Measurements from ENCODE around the gene ZBTB16. TPM values are rescaled to one million over a fixed set of nuclear protein-coding genes. Genes with fewer than 3 reads are reported as not detected.

Gene ZBTB16
- total RNA-seq, 1 donor from 2014 or later, result 17.7 TPM

GRCh38 chr11:114040706-114041211 lies 18.8 kb upstream of the ZBTB16 start:
- Histone ChIP-seq H3K4me3 (no peak overlapping the region), H3K27ac (no peak overlapping the region), H3F3A (ENCODE audit: low read depth) (peaks cover 3% of the 10 kb centered on the region), H4K20me1 (ENCODE audit: low read depth) (no peaks in the 10 kb centered on the region), H2AFZ (replicated peaks) (no peak overlapping the region), H3K4me2 (no peak overlapping the region), H3K9ac (no peak overlapping the region), H3K36me3 (no peaks in the 10 kb centered on the region), H3K9me3 (ENCODE audit: low read depth) (no peaks in the 10 kb centered on the region), H3K79me2 (ENCODE audit: low read depth) (no peaks in the 10 kb centered on the region), H3K27me3 (no peaks in the 10 kb centered on the region), H3K4me1 (peaks cover 7% of the 10 kb centered on the region)
- no peak for DNase-seq (ENCODE audit: low spot score)
- H3K9me3 Mint-ChIP-seq, result peaks cover 2% of the 10 kb centered on the region
- H3K27ac Mint-ChIP-seq, result peak overlapping the region; percentile 47
- peaks cover 21% of the 10 kb centered on the region for H3K27me3 Mint-ChIP-seq (ENCODE audit: insufficient read depth, low read depth)
- no peaks in the 10 kb centered on the region for H3K36me3 Mint-ChIP-seq
- TF ChIP-seq EZH2 (IDR thresholded peaks at IDR 0.05) (no peak), EZH2phosphoT487 (IDR thresholded peaks at IDR 0.05) (no peak)
- TF ChIP-seq, protein P1, sequence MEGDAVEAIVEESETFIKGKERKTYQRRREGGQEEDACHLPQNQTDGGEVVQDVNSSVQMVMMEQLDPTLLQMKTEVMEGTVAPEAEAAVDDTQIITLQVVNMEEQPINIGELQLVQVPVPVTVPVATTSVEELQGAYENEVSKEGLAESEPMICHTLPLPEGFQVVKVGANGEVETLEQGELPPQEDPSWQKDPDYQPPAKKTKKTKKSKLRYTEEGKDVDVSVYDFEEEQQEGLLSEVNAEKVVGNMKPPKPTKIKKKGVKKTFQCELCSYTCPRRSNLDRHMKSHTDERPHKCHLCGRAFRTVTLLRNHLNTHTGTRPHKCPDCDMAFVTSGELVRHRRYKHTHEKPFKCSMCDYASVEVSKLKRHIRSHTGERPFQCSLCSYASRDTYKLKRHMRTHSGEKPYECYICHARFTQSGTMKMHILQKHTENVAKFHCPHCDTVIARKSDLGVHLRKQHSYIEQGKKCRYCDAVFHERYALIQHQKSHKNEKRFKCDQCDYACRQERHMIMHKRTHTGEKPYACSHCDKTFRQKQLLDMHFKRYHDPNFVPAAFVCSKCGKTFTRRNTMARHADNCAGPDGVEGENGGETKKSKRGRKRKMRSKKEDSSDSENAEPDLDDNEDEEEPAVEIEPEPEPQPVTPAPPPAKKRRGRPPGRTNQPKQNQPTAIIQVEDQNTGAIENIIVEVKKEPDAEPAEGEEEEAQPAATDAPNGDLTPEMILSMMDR (IDR thresholded peaks at IDR 0.05), result no peak
- no peak overlapping the region for H3K4me3 Mint-ChIP-seq
- H3K4me1 Mint-ChIP-seq, result peaks cover 35% of the 10 kb centered on the region

- Mint-ChIP-seq H3K4me3 (no peak overlapping the region), H3K4me1 (peaks cover 29% of the 10 kb centered on the region), H3K27ac (no peak overlapping the region), H3K9me3 (peaks cover 2% of the 10 kb centered on the region), H3K36me3 (no peaks in the 10 kb centered on the region), H3K27me3 (ENCODE audit: insufficient read depth, low read depth) (peaks cover 19% of the 10 kb centered on the region)
- H3K9ac ChIP-seq, result no peak overlapping the region
- no peaks in the 10 kb centered on the region for H3K9me3 ChIP-seq (ENCODE audit: low read depth)
- H4K20me1 ChIP-seq (ENCODE audit: low read depth), result no peaks in the 10 kb centered on the region
- TF ChIP-seq EZH2phosphoT487 (IDR thresholded peaks at IDR 0.05) (no peak), EZH2 (IDR thresholded peaks at IDR 0.05) (no peak)
- TF ChIP-seq, protein P1 (IDR thresholded peaks at IDR 0.05), result no peak
- no peak overlapping the region for H2AFZ ChIP-seq (replicated peaks)
- H3K27me3 ChIP-seq, result no peaks in the 10 kb centered on the region
- DNase-seq (ENCODE audit: low spot score), result no peak
- H3F3A ChIP-seq (ENCODE audit: low read depth), result no peaks in the 10 kb centered on the region
- no peak overlapping the region for H3K4me2 ChIP-seq
- H3K4me3 ChIP-seq, result no peak overlapping the region
- H3K27ac ChIP-seq, result no peak overlapping the region
- no peaks in the 10 kb centered on the region for H3K79me2 ChIP-seq (ENCODE audit: low read depth)
- H3K4me1 ChIP-seq, result no peaks in the 10 kb centered on the region
- no peaks in the 10 kb centered on the region for H3K36me3 ChIP-seq
Observed at GRCh38 chr11:114042234-114042633, 17.3 kb upstream of the ZBTB16 start.

DNA sequence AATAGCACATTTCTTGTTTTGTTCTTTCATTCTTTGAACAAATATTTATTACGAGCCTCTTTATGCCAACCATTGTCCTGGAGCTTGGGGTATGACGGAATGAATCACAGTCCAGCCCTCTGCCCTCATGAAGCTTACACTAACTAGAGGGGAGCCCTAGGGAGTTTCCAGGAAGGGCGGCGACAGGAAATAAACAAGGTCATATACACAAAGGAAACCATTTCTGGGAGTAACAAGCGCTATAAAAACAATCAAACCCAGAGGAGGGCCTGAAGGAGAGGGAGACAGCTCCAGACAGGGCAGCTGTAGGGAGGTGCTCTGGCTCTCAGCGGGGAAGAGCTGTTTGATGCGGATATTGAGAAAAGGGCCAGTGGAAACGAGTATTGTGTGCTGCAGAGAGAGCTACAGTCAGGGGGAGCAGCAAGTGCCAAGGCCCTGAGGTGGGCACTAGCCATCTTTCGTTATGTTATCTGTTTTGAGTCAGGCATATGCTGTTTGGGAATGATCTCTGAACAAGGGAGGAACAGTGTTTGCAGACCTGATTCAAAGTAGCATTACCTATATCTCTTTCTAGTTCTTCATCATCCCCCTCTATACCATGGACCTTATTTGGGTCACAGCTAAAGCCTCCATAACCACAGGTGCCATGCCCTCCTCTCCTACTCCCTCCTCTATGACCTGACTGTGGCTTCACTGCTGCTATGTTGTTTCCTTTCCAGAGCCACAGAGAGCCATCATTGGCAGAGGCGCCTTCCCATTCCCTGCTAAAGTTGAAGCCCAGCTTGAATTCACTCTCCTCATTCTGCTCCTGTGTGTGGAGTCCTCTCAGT lies 15.3 kb upstream of the ZBTB16 start:
- no peak overlapping the region for H2AFZ ChIP-seq (replicated peaks)
- H3F3A ChIP-seq (ENCODE audit: low read depth), result no peaks in the 10 kb centered on the region
- no peaks in the 10 kb centered on the region for H3K79me2 ChIP-seq (ENCODE audit: low read depth)
- no peaks in the 10 kb centered on the region for H3K9me3 ChIP-seq (ENCODE audit: low read depth)
- H3K27me3 Mint-ChIP-seq (ENCODE audit: insufficient read depth, low read depth), result peaks cover 15% of the 10 kb centered on the region
- no peaks in the 10 kb centered on the region for H3K27me3 ChIP-seq
- H4K20me1 ChIP-seq (ENCODE audit: low read depth), result no peaks in the 10 kb centered on the region
- H3K36me3 ChIP-seq, result no peaks in the 10 kb centered on the region
- H3K4me3 Mint-ChIP-seq, result no peak overlapping the region
- H3K9ac ChIP-seq, result no peak overlapping the region
- H3K4me1 ChIP-seq, result peaks cover 8% of the 10 kb centered on the region
- no peak overlapping the region for H3K4me3 ChIP-seq
- H3K27ac Mint-ChIP-seq, result no peak overlapping the region
- H3K4me2 ChIP-seq, result no peak overlapping the region
- peaks cover 2% of the 10 kb centered on the region for H3K9me3 Mint-ChIP-seq
- peaks cover 39% of the 10 kb centered on the region for H3K4me1 Mint-ChIP-seq
- no peak overlapping the region for H3K27ac ChIP-seq
- no peaks in the 10 kb centered on the region for H3K36me3 Mint-ChIP-seq
- no peak for DNase-seq (ENCODE audit: low spot score)
- TF ChIP-seq EZH2phosphoT487 (IDR thresholded peaks at IDR 0.05) (no peak), EZH2 (IDR thresholded peaks at IDR 0.05) (no peak)
- TF ChIP-seq, protein P1 (IDR thresholded peaks at IDR 0.05), result no peak

Data from neural progenitor cell (in vitro differentiated cells).